K562 (cell line): ENCODE results near the gene SLC25A4. TPM values are rescaled to one million over a fixed set of nuclear protein-coding genes. Genes with fewer than 3 reads are reported as not detected.

Experiments
- ATAC-seq: fragments of 200-7000 bp; cut with Tn5 transposase; 3 replicates; pipeline ENCODE4 v1.9.1; 2020; ENCODE audit warnings: moderate library complexity
- BruUV-seq: library from RNA; stranded (reverse); fragments of 400-500 nt; replicated peaks from 2 replicates; lab custom pipeline; 2021; lab: Mats Ljungman, UMichigan
- CTCF ChIA-PET: fragments of 300-600 bp; formaldehyde crosslinking; extraction: SDS; loops from one replicate; lab custom pipeline; 2021; ENCODE audit warnings: low intra/inter-chr PET ratio; lab: Yijun Ruan, JAX
- POLR2A ChIA-PET: fragments of 300-600, 350-650 bp; sonication (Branson Sonifier 250); formaldehyde crosslinking; extraction: SDS; loops from one replicate; lab custom pipeline; 2021; ENCODE audit warnings: antibody characterized with exemption, inconsistent platforms; lab: Yijun Ruan, JAX
- DNase-seq, 4 experiments: peaks; one replicate each; pipeline versions ENCODE4 v3.0.0 to v3.0.0-alpha.2; 2011 to 2018; ENCODE audit warnings: low spot score in 3 of 4, mixed read lengths in 3 of 4; ENCODE audit errors: extremely low read depth in 1 of 4
- FAIRE-seq: peaks from 2 replicates; lab custom pipeline; 2011; peaks lifted over from hg19 to GRCh38; lab: Jason Lieb, UNC
- H2AFZ ChIP-seq: 2 replicates; pipeline ENCODE4 v1.6.0; 2011; ENCODE audit warnings: low read depth, low read length, control low read depth, inconsistent platforms
- H3K27ac ChIP-seq: fragments of 200-600 bp; 3 replicates; pipeline ENCODE4 v1.8.0; 2011; ENCODE audit warnings: low read depth, mild to moderate bottlenecking, control low read depth, inconsistent platforms, low read length, moderate library complexity, mixed read lengths; ENCODE audit errors: extremely low read depth
- H3K27me3 ChIP-seq, 2 experiments: fragments of 300-600 bp in 1 of 2; 2 replicates in 1 of 2; 3 replicates in 1 of 2; pipeline versions ENCODE4 v1.6.0 to v1.8.0; 2011; ENCODE audit warnings: inconsistent platforms in 2 of 2, low read length in 2 of 2, mild to moderate bottlenecking in 1 of 2, mixed read lengths in 1 of 2, moderate library complexity in 1 of 2; ENCODE audit not compliant: control insufficient read depth in 2 of 2, insufficient read depth in 2 of 2
- H3K36me3 ChIP-seq: fragments of 300-600 bp; 3 replicates; pipeline ENCODE4 v1.8.0; 2011; ENCODE audit warnings: mild to moderate bottlenecking, low read length, inconsistent platforms; ENCODE audit not compliant: control insufficient read depth, insufficient read depth
- H3K4me1 ChIP-seq, 2 experiments: fragments of 200-600 bp in 1 of 2; replicated peaks in 1 of 2; 2 replicates in 1 of 2; 3 replicates in 1 of 2; pipeline versions ENCODE4 v1.5.1 to v1.8.0; 2011; ENCODE audit warnings: inconsistent platforms in 2 of 2, low read length in 2 of 2, mild to moderate bottlenecking in 1 of 2, mixed read lengths in 1 of 2, moderate library complexity in 1 of 2; ENCODE audit not compliant: control insufficient read depth in 2 of 2, insufficient read depth in 2 of 2
- H3K4me2 ChIP-seq: 2 replicates; pipeline ENCODE4 v1.6.1; 2011; ENCODE audit warnings: low read length, control low read depth, inconsistent platforms, mixed read lengths; ENCODE audit not compliant: insufficient read depth
- H3K4me3 ChIP-seq: fragments of 200-600 bp; sonication (generic), shearing (Covaris generic); 2 replicates; pipeline ENCODE4 v1.5.1; 2016; ENCODE audit warnings: control low read depth, inconsistent platforms
- H3K79me2 ChIP-seq: fragments of 200-600 bp; 3 replicates; pipeline ENCODE4 v1.8.0; 2011; ENCODE audit warnings: low read length, inconsistent platforms; ENCODE audit not compliant: control insufficient read depth, insufficient read depth
- H3K9ac ChIP-seq, 2 experiments: 2 replicates each; pipeline versions ENCODE4 v1.6.0 to v1.6.1; 2011; ENCODE audit warnings: low read depth in 2 of 2, low read length in 2 of 2, control low read depth in 1 of 2, inconsistent platforms in 1 of 2, mild to moderate bottlenecking in 1 of 2, mixed read lengths in 1 of 2; ENCODE audit not compliant: insufficient read depth in 1 of 2
- H3K9me1 ChIP-seq: one replicate; pipeline ENCODE4 v1.6.0; 2011; ENCODE audit warnings: inconsistent platforms, mild to moderate bottlenecking, low read length, moderate library complexity; ENCODE audit not compliant: control insufficient read depth, insufficient read depth
- H3K9me3 ChIP-seq: replicated peaks from 2 replicates; pipeline ENCODE4 v1.5.1; 2011; ENCODE audit warnings: low read depth, low read length, inconsistent platforms; ENCODE audit not compliant: control insufficient read depth, insufficient read depth
- H4K20me1 ChIP-seq: replicated peaks from 2 replicates; pipeline ENCODE4 v1.6.1; 2011; ENCODE audit warnings: low read length, inconsistent platforms, mixed read lengths; ENCODE audit not compliant: control insufficient read depth, insufficient read depth
- CTCF ChIP-seq, 3 experiments: IDR thresholded peaks in 2 of 3; conservative IDR thresholded peaks in 1 of 3; 2 replicates each; pipeline ENCODE4 v1.5.1; 2011 to 2012; ENCODE audit warnings: low read length in 3 of 3, mild to moderate bottlenecking in 3 of 3, control low read depth in 2 of 3, improper control_type of control experiment in 1 of 3, inconsistent platforms in 1 of 3, low read depth in 1 of 3, mixed read lengths in 1 of 3, moderate library complexity in 1 of 3; ENCODE audit not compliant: insufficient read depth in 2 of 3
- ELK3 ChIP-seq: fragments of 450-650 bp; formaldehyde crosslinking; IDR thresholded peaks from 2 replicates; pipeline ENCODE4 v1.4.0; 2020; ENCODE audit warnings: mild to moderate bottlenecking
- GMEB1 ChIP-seq: fragments of 250-450 bp; sonication (Bioruptor Pico); IDR thresholded peaks from 2 replicates; pipeline ENCODE4 v1.4.0; 2020; ENCODE audit warnings: mild to moderate bottlenecking
- GTF2F1 ChIP-seq: IDR thresholded peaks from 2 replicates; pipeline ENCODE4 v1.6.1; 2011; ENCODE audit warnings: low read depth, low read length, improper control_type of control experiment
- KLF6 ChIP-seq: fragments of 250-450 bp; sonication (Bioruptor Pico); IDR thresholded peaks from 2 replicates; pipeline ENCODE4 v1.4.0; 2020; ENCODE audit warnings: mild to moderate bottlenecking, moderate library complexity, borderline replicate concordance
- POLR3A ChIP-seq: IDR thresholded peaks from 2 replicates; pipeline ENCODE4 v1.6.1; 2011; ENCODE audit warnings: borderline replicate concordance, mild to moderate bottlenecking, moderate library complexity; ENCODE audit not compliant: insufficient read length, insufficient read depth; ENCODE audit errors: extremely low read depth
- XRCC4 ChIP-seq: IDR thresholded peaks from one replicate; pipeline ENCODE4 v1.6.1; 2011; ENCODE audit not compliant: insufficient read depth, insufficient read length; ENCODE audit errors: extremely low read depth
- ZFP30 ChIP-seq: fragments of 250-450 bp; sonication (Bioruptor Pico); IDR thresholded peaks from 2 replicates; pipeline ENCODE4 v1.8.0; 2022; ENCODE audit warnings: moderate library complexity, mild to moderate bottlenecking, inconsistent platforms, borderline replicate concordance
- ZNF263 ChIP-seq: sonication (generic); formaldehyde crosslinking; IDR thresholded peaks from 2 replicates; pipeline ENCODE4 v1.8.0; 2022; ENCODE audit warnings: mild to moderate bottlenecking, missing genetic modification reagents, borderline replicate concordance
- WGBS: fragments of 100-300 bp; shearing (Covaris generic); methylation state at CpG from one replicate; pipeline ENCODE4 v1.1.6; 2016; ENCODE audit warnings: low coverage, mixed read lengths; ENCODE audit not compliant: insufficient coverage; ENCODE audit errors: missing lambda C conversion rate; 5-methylcytosine and 5-hydroxymethylcytosine counted together
- in situ Hi-C: fragments of 300-500 bp; cut with MboI; formaldehyde crosslinking; loops from 4 replicates; pipeline ENCODE4 v1.15.0; 2018; ENCODE audit warnings: inconsistent platforms, mixed read lengths
- intact Hi-C: fragments of 100-400 bp; cut with micrococcal nuclease; formaldehyde crosslinking; loops from 2 replicates; pipeline ENCODE4 v1.14.2; 2022
- polyA plus RNA-seq, 8 experiments: library from polyadenylated mRNA; depleted of rRNA in 4 of 8; stranded (reverse) in 5 of 8; unstranded in 3 of 8; fragments of >200 nt; fragmentation: Nextera tagmentation in 2 of 8; fragmentation: Illumina TruSeq in 1 of 8; extraction: Ambion mirVana in 2 of 8; extraction: Trizol in 1 of 8; gene quantifications; 2 replicates each; pipeline versions ENCODE4 v1.2.1 to v1.2.3, GENCODE V29; 2011 to 2014; ENCODE audit warnings: inconsistent platforms in 1 of 8, missing spikeins in 1 of 8
- total RNA-seq, 7 experiments: library from RNA; depleted of rRNA in 6 of 7; stranded (reverse); fragments of >200 nt in 6 of 7; fragmentation: Illumina TruSeq in 2 of 7; extraction: Trizol in 2 of 7; gene quantifications; 2 replicates each; pipeline versions ENCODE4 v1.2.1 to v1.2.3, GENCODE V29; 2011 to 2021; ENCODE audit warnings: low replicate concordance in 1 of 7

SLC25A4 gene
- total and polyA plus RNA-seq, 9 of the 15 experiments (the other 6 are each of a cell fraction or from before 2014, with no cell fraction given) = 8.3 to 28.6 (median 19.5) TPM

DNA sequence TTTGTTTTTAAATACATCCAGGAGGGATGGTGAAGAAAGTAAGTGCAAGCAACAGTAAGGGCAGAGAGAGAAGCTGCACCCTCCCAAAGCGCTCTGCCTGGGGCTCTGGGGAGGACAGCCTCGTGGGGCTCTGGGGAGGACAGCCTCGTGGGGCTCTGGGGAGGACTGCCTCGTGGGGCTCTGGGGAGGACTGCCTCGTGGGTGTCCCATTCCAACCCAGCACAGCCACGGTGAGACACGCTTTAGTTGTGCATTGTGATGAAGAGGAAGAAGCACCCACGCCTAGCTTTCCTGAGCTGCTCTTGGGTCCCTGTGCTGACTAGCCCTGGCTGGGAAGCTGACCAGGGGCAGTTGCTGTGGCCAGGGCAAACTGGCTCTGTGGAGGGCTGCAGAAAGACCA is 43.1 kb upstream of the SLC25A4 start:
- Histone ChIP-seq H3K27ac (no peak overlapping the region), H3K27me3 (peaks cover 27 to 50% of the 10 kb centered on the region in 2 experiments), H3K4me1 (peaks cover 0 to 3% of the 10 kb centered on the region in 2 experiments; a peak in 2 of 5 replicates), H3K36me3 (no peaks in the 10 kb centered on the region), H3K9me3 (no peaks in the 10 kb centered on the region), H3K79me2 (no peaks in the 10 kb centered on the region), H3K4me2 (no peak overlapping the region), H4K20me1 (no peaks in the 10 kb centered on the region), H3K9me1 (no peaks in the 10 kb centered on the region), H3K9ac (no peak overlapping the region), H3K4me3 (no peak overlapping the region), H2AFZ (no peak overlapping the region)
- no peak for ATAC-seq
- no peak for FAIRE-seq
- ChIA-PET CTCF (no interaction called here), POLR2A (interaction anchor here (0.8 kb wide), 1 partner anchor 16 kb away, joined by 3 read pairs; no protein-coding TSS in a partner anchor)
- TF ChIP-seq GTF2F1 (no peak), ZNF263 (CRISPR knock-in tag) (peak; percentile 78)
- 2% methylated on average over 8 of the region's 8 CpGs for WGBS
- BruUV-seq = no TSS peak
- in situ Hi-C loops = no loop called here
- DNase-seq = no peak
- intact Hi-C loops = loop anchor here (5.0 kb wide), 1 partner anchor 353 kb away; no protein-coding TSS in a partner anchor

DNA sequence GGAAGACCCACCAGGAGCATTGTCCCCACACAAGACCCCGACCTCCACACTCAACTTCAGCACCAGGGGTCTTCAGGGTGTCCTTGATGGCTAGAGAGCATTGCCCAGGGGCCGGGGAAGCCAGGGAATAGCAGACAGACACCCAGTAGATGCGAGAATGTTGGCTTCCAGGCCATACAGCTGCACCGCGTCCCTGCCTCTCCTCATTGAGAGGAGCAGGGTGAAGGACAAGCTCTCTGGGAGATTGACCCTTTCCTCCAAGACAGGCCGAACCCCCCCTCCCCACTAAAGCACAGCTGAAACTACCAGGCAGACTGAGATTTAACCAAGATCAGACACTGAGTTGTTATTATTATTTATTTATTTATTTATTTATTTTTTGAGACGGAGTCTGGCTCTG is 42.6 kb upstream of the SLC25A4 start:
- Histone ChIP-seq H2AFZ (no peak overlapping the region), H3K4me3 (no peak overlapping the region), H3K79me2 (no peaks in the 10 kb centered on the region), H3K4me2 (no peak overlapping the region), H3K9me1 (no peaks in the 10 kb centered on the region), H3K27ac (no peak overlapping the region), H3K9me3 (no peaks in the 10 kb centered on the region), H3K4me1 (peaks cover 0 to 3% of the 10 kb centered on the region in 2 experiments; a peak in 2 of 5 replicates), H4K20me1 (no peaks in the 10 kb centered on the region), H3K27me3 (peaks cover 27 to 50% of the 10 kb centered on the region in 2 experiments), H3K9ac (no peak overlapping the region), H3K36me3 (no peaks in the 10 kb centered on the region)
- CTCF ChIA-PET = no interaction called here
- WGBS = 10% methylated on average over 7 of the region's 7 CpGs
- in situ Hi-C loops = no loop called here
- ATAC-seq = no peak
- POLR2A ChIA-PET = interaction anchor here (0.7 to 0.8 kb wide), 2 partner anchors 16 to 90 kb away, joined by 3 read pairs; no protein-coding TSS in a partner anchor
- no peak for FAIRE-seq
- intact Hi-C loops = no loop called here
- no TSS peak for BruUV-seq
- DNase-seq = no peak
- no peak for TF ChIP-seq ZFP30 (CRISPR knock-in tag)
- no peak for TF ChIP-seq POLR3A
- no peak for TF ChIP-seq XRCC4
- no peak for TF ChIP-seq ELK3 (CRISPR knock-in tag)
- TF ChIP-seq CTCF (IDR thresholded peaks at IDR 0.05 in 2 of 3, conservative IDR thresholded peaks at IDR 0.05 in 1 of 3; ENCODE audit: insufficient read depth in 2 of 3, low read depth in 1 of 3, low read length in 3 of 3) = no peak
- TF ChIP-seq KLF6 (CRISPR knock-in tag) = no peak
- TF ChIP-seq GMEB1 = no peak
